ENCODE data around the gene PIK3R6. TPM values are rescaled to one million over a fixed set of nuclear protein-coding genes. Genes with fewer than 3 reads are reported as not detected.
A peak's percentile ranks its signal among the peaks of the same experiment; 100 is the strongest.

The PIK3R6 gene, protein sequence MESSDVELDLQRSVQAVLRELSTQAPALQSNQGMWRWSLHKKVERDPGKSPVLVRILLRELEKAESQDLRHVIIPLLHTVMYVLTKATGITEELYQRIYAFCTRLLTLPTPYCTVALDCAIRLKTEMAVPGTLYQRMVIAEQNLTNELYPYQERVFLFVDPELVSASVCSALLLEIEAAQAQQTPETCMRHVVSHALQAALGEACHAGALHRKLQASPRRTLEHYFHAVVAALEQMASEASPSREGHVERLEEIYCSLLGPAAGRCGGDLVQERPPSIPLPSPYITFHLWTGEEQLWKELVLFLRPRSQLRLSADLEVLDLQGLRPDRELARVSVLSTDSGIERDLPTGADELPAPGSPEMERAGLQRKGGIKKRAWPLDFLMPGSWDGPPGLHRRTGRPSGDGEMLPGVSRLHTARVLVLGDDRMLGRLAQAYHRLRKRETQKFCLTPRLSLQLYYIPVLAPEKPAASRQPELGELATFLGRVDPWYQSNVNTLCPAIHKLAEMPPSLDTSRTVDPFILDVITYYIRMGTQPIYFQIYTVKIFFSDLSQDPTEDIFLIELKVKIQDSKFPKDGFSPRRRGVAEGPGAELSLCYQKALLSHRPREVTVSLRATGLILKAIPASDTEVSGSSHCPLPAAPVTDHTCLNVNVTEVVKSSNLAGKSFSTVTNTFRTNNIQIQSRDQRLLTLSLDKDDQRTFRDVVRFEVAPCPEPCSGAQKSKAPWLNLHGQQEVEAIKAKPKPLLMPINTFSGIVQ
- 2.2 TPM for total RNA-seq

GRCh38 chr17:8867361-8867981 lies at the start of gene PIK3R6:
Gene PIK3R6 (minus strand): TSS chr17:8867674. CDS start chr17:8849794, 17,880 bp downstream.
- intact Hi-C loops (cut with DNase I): no loop called here
- no peak for TF ChIP-seq CTCF (IDR thresholded peaks at IDR 0.05)
- H3K4me3 ChIP-seq: peak within 1 kb of the TSS in 1 of 2 donors; percentile 23
- H3K9me3 ChIP-seq: no peaks in the 10 kb centered on the region
- H3K36me3 ChIP-seq: no peaks in the 10 kb centered on the region
- H3K4me1 ChIP-seq: no peaks in the 10 kb centered on the region
- H3K27ac ChIP-seq: no peak within 1 kb of the TSS
- peak in 1 of 2 donors; percentile 49 for DNase-seq (ENCODE audit: low spot score in 2 of 2)
- H3K27me3 ChIP-seq: no peaks in the 10 kb centered on the region

GRCh38 chr17:8916466-8916865 lies 49.0 kb upstream of the PIK3R6 start:
- peak in 1 of 2 donors; percentile 61 for DNase-seq (ENCODE audit: low spot score in 2 of 2)
- H3K9me3 ChIP-seq: peaks cover 0 to 8% of the 10 kb centered on the region in 2 donors

DNA sequence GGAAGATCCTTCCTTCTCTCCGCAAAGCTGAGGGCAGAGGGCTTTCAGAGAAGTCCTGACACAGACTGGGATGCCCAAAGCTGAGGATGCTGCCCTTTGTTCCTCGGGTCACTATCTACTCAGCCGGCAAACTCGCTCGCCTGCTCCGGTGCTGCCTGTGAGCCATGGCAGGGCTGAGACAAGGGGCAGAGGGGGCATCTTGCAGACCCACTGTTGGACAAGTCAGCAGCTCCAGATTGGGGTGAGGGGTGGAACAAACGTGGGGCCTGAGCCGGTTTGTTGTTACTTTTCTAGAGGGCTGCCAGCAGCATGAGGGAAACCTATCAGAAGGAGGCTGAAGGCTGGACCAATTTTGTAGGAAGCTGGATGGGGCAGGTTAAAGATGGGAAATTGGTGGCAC lies 47.1 kb upstream of the PIK3R6 start:
- intact Hi-C loops (cut with DNase I): no loop called here
- no peak overlapping the region for H3K4me3 ChIP-seq
- H3K27me3 ChIP-seq: no peaks in the 10 kb centered on the region

More at GRCh38 chr17:8916466-8916865, 49.0 kb upstream of the PIK3R6 start:
- Histone ChIP-seq H3K27ac (peak overlapping the region in 1 of 2 donors; percentile 48), H3K4me1 (no peaks in the 10 kb centered on the region), H3K36me3 (no peaks in the 10 kb centered on the region), H3K27me3 (no peaks in the 10 kb centered on the region), H3K4me3 (no peak overlapping the region)
- no peak for TF ChIP-seq CTCF (IDR thresholded peaks at IDR 0.05)
- intact Hi-C loops (cut with DNase I): no loop called here

GRCh38 chr17:8913879-8914278 lies 46.4 kb upstream of the PIK3R6 start:
- DNase-seq (ENCODE audit: low spot score in 2 of 2): peak in 1 of 2 donors; percentile 41
- H3K27me3 ChIP-seq: no peaks in the 10 kb centered on the region

More for the DNA sequence above, 47.1 kb upstream of the PIK3R6 start:
- no peak for TF ChIP-seq CTCF (IDR thresholded peaks at IDR 0.05)
- Histone ChIP-seq H3K27ac (no peak overlapping the region), H3K4me1 (no peaks in the 10 kb centered on the region), H3K9me3 (peaks cover 0 to 8% of the 10 kb centered on the region in 2 donors), H3K36me3 (no peaks in the 10 kb centered on the region)
- DNase-seq (ENCODE audit: low spot score in 2 of 2): no peak

More at GRCh38 chr17:8913879-8914278, 46.4 kb upstream of the PIK3R6 start:
- no peaks in the 10 kb centered on the region for H3K4me1 ChIP-seq
- H3K27ac ChIP-seq: no peak overlapping the region
- H3K9me3 ChIP-seq: peaks cover 0 to 8% of the 10 kb centered on the region in 2 donors
- intact Hi-C loops (cut with DNase I): no loop called here
- no peaks in the 10 kb centered on the region for H3K36me3 ChIP-seq
- no peak overlapping the region for H3K4me3 ChIP-seq
- TF ChIP-seq CTCF (IDR thresholded peaks at IDR 0.05): no peak
